HepG2 (cell line): ENCODE measurements around the gene CDK5RAP1. TPM values are rescaled to one million over a fixed set of nuclear protein-coding genes. Genes with fewer than 3 reads are reported as not detected.

Experiments used
- CC2D1A ChIP-seq: sonication (generic); formaldehyde crosslinking; IDR thresholded peaks from 2 replicates; pipeline ENCODE4 v1.8.1; 2023; ENCODE audit warnings: mild to moderate bottlenecking, missing genetic modification reagents
- CREB1 ChIP-seq, 2 experiments: fragments of 450-650 bp in 1 of 2; IDR thresholded peaks; 2 replicates each; pipeline ENCODE4 v1.6.1; 2016 to 2017; ENCODE audit warnings: control low read depth in 1 of 2, mild to moderate bottlenecking in 1 of 2, missing compliant biosample characterization in 1 of 2, missing genetic modification characterization in 1 of 2
- FOXP1 ChIP-seq, 2 experiments: fragments of 450-650 bp in 1 of 2; IDR thresholded peaks; 2 replicates each; pipeline ENCODE4 v1.6.1; 2017 to 2018; ENCODE audit warnings: antibody characterized with exemption in 1 of 2
- KLF6 ChIP-seq: IDR thresholded peaks from 2 replicates; pipeline ENCODE4 v1.8.0; 2016; ENCODE audit warnings: missing biosample characterization, missing genetic modification reagents
- MEF2D ChIP-seq: sonication (generic); formaldehyde crosslinking; IDR thresholded peaks from 2 replicates; pipeline ENCODE4 v1.5.1; 2020; ENCODE audit warnings: mild to moderate bottlenecking, missing genetic modification reagents
- MTERF4 ChIP-seq: sonication (generic); formaldehyde crosslinking; IDR thresholded peaks from 2 replicates; pipeline ENCODE4 v1.8.0; 2023; ENCODE audit warnings: mild to moderate bottlenecking, missing genetic modification reagents
- MYC ChIP-seq: sonication (generic); formaldehyde crosslinking; IDR thresholded peaks from 2 replicates; pipeline ENCODE4 v1.9.0; 2021; ENCODE audit warnings: missing genetic modification reagents, borderline replicate concordance
- MZF1 ChIP-seq: sonication (generic); formaldehyde crosslinking; IDR thresholded peaks from 2 replicates; pipeline ENCODE4 v1.8.1; 2023; ENCODE audit warnings: mild to moderate bottlenecking, missing genetic modification reagents, borderline replicate concordance
- NFE2L1 ChIP-seq: sonication (generic); formaldehyde crosslinking; IDR thresholded peaks from 2 replicates; pipeline ENCODE4 v1.4.0; 2020; ENCODE audit warnings: missing genetic modification reagents, mild to moderate bottlenecking, borderline replicate concordance
- TGIF2 ChIP-seq: IDR thresholded peaks from 2 replicates; pipeline ENCODE4 v1.6.1; 2016; ENCODE audit warnings: control low read depth, missing compliant biosample characterization
- ZBTB40 ChIP-seq, 2 experiments: fragments of 450-650 bp in 1 of 2; sonication (generic) in 1 of 2; formaldehyde crosslinking in 1 of 2; IDR thresholded peaks; 2 replicates each; pipeline versions ENCODE4 v1.6.1 to v1.8.0; 2016 to 2022; ENCODE audit warnings: antibody characterized with exemption in 1 of 2, mild to moderate bottlenecking in 1 of 2, missing genetic modification reagents in 1 of 2
- ZNF180 ChIP-seq: sonication (generic); formaldehyde crosslinking; IDR thresholded peaks from 2 replicates; pipeline ENCODE4 v1.4.0; 2020; ENCODE audit warnings: low read depth, missing genetic modification reagents, borderline replicate concordance
- ZNF234 ChIP-seq: sonication (generic); formaldehyde crosslinking; conservative IDR thresholded peaks from 2 replicates; pipeline ENCODE4 v1.5.1; 2020; ENCODE audit warnings: mild to moderate bottlenecking, missing genetic modification reagents
- ZNF383 ChIP-seq: sonication (generic); formaldehyde crosslinking; IDR thresholded peaks from 2 replicates; pipeline ENCODE4 v1.4.0; 2020; ENCODE audit warnings: missing genetic modification reagents, mild to moderate bottlenecking, borderline replicate concordance
- ZNF460 ChIP-seq: sonication (generic); formaldehyde crosslinking; IDR thresholded peaks from 2 replicates; pipeline ENCODE4 v1.5.1; 2020; ENCODE audit warnings: missing genetic modification reagents, mild to moderate bottlenecking, borderline replicate concordance
- ZNF761 ChIP-seq: sonication (generic); formaldehyde crosslinking; conservative IDR thresholded peaks from 2 replicates; pipeline ENCODE4 v1.4.0; 2020; ENCODE audit warnings: mild to moderate bottlenecking, missing genetic modification reagents
- ZSCAN29 ChIP-seq: sonication (generic); formaldehyde crosslinking; conservative IDR thresholded peaks from 2 replicates; pipeline ENCODE4 v1.4.0; 2020; ENCODE audit warnings: mild to moderate bottlenecking, missing genetic modification reagents
- ZSCAN31 ChIP-seq: sonication (generic); formaldehyde crosslinking; IDR thresholded peaks from 2 replicates; pipeline ENCODE4 v1.5.0; 2020; ENCODE audit warnings: low read depth, mild to moderate bottlenecking, missing genetic modification reagents
- polyA plus RNA-seq, 8 experiments: library from polyadenylated mRNA; depleted of rRNA in 3 of 8; stranded (reverse) in 7 of 8; unstranded in 1 of 8; fragments of >200 nt; fragmentation: Illumina TruSeq in 4 of 8; extraction: Trizol in 4 of 8; gene quantifications; 2 replicates each; pipeline versions ENCODE4 v1.2.1 to v1.2.3, GENCODE V29; 2011 to 2016; ENCODE audit warnings: low read depth in 4 of 8, missing spikeins in 1 of 8, mixed read lengths in 1 of 8; ENCODE audit not compliant: insufficient read depth in 1 of 8
- total RNA-seq, 5 experiments: library from RNA; depleted of rRNA; stranded (reverse); fragments of >200 nt; fragmentation: Illumina TruSeq; extraction: Trizol; gene quantifications; 2 replicates each; pipeline ENCODE4 v1.2.3, GENCODE V29; 2016; ENCODE audit warnings: low read depth in 1 of 5

The CDK5RAP1 gene
- total and polyA plus RNA-seq, 2 of the 13 experiments (the other 11 are each of a cell fraction or from before 2014, with no cell fraction given) = 53.6 to 98.2 TPM

GRCh38 chr20:33401184-33401920, at the start of gene CDK5RAP1 (continued):
- TF ChIP-seq ZBTB40 (IDR thresholded peaks at IDR 0.05) = peak; percentile 99
- TF ChIP-seq ZBTB40 (CRISPR knock-in tag; IDR thresholded peaks at IDR 0.05) = peak; percentile 97
- peak; percentile 83; the same call in 1 of the 2 replicates for TF ChIP-seq ZNF460 (CRISPR knock-in tag)
- TF ChIP-seq KLF6 (CRISPR knock-in tag) = peak; percentile 97
- TF ChIP-seq ZSCAN29 (CRISPR knock-in tag) = peak; percentile 99
- peak; percentile 99 for TF ChIP-seq TGIF2
- TF ChIP-seq ZNF761 (CRISPR knock-in tag) = peak; percentile 94
- peak; percentile 97 for TF ChIP-seq ZSCAN31 (CRISPR knock-in tag)
- TF ChIP-seq MYC (CRISPR knock-in tag) = peak; percentile 95
- TF ChIP-seq FOXP1 (IDR thresholded peaks at IDR 0.05) = no peak
- peak; percentile 60; the same call in 1 of the 2 replicates for TF ChIP-seq FOXP1 (CRISPR knock-in tag; IDR thresholded peaks at IDR 0.05)
- peak; percentile 96 for TF ChIP-seq MEF2D (CRISPR knock-in tag)
- TF ChIP-seq CC2D1A (CRISPR knock-in tag) = no peak
- TF ChIP-seq ZNF234 (CRISPR knock-in tag) = 0 out of 2 replicates have a peak, but pooled peaks have one; percentile 35
- TF ChIP-seq ZNF383 (CRISPR knock-in tag) = peak; percentile 96
- TF ChIP-seq MTERF4 (CRISPR knock-in tag) = peak; percentile 94
- TF ChIP-seq CREB1 (IDR thresholded peaks at IDR 0.05) = peak; percentile 74
- peak; percentile 83 for TF ChIP-seq CREB1 (CRISPR knock-in tag; IDR thresholded peaks at IDR 0.05)
- TF ChIP-seq NFE2L1 = peak; percentile 81; the same call in 1 of the 2 replicates
- TF ChIP-seq ZNF180 (CRISPR knock-in tag) = no peak
- peak; percentile 98; the same call in 1 of the 2 replicates for TF ChIP-seq MZF1 (CRISPR knock-in tag)
